ENCODE measurements around the gene TRPV2. TPM values are rescaled to one million over a fixed set of nuclear protein-coding genes. Genes with fewer than 3 reads are reported as not detected.
"Not testable (repeated sequence)": the region's sequence is repeated elsewhere in the genome, so short reads cannot be mapped to it uniquely, and the experiment has no call there.

The TRPV2 gene
- total RNA-seq, 1 experiment from 2014 or later, result 1.0 TPM

DNA sequence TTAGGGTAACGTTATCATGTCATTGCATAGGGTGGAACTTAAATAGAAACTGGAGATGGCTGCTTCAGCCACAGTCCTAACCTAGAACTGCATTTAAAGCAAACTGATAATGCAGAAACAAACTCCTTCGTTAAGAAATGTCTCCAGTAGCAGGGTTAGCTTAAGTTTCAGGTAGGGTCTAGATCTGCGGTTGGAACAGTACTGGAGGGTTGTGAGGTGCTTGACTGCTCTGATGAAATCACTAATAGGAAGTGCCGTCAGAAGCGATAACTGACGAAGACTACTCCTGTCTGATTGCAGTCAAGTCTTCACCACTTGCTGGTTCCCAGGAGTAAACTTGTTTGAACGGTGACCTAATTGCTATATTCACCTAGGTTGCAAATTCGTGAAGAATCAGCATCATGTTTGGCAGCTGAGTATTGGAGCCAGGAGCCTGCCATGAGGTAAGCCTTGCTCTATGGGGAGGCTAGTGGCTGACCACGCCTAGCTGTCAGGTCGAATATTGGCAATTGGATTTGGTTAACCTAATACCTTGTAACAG, 24.5 kb downstream of the TRPV2 start:
- H3K27ac ChIP-seq (ENCODE audit: insufficient read length, low read depth, low read length), result peak overlapping the region; percentile 74
- no peak overlapping the region for H2BK15ac ChIP-seq (ENCODE audit: low read depth, low read length)
- no peak overlapping the region for H2AFZ ChIP-seq (ENCODE audit: low read length)
- H2BK12ac ChIP-seq (ENCODE audit: insufficient read length, low read depth, low read length), result no peak overlapping the region
- no peak overlapping the region for H3K23ac ChIP-seq (ENCODE audit: insufficient read length, low read depth, low read length)
- no peak overlapping the region for H2BK5ac ChIP-seq (ENCODE audit: insufficient read length, low read length)
- peaks cover 9% of the 10 kb centered on the region for H3K79me1 ChIP-seq (ENCODE audit: insufficient read depth, low read depth, low read length, poor library complexity, severe bottlenecking)
- H3K23me2 ChIP-seq (ENCODE audit: insufficient read length, low read depth, low read length, poor library complexity, severe bottlenecking), result peaks cover 9% of the 10 kb centered on the region
- no peak overlapping the region for H4K91ac ChIP-seq (ENCODE audit: insufficient read length, low read depth, low read length)
- no CpG with 5 or more reads among the region's 10 CpGs for WGBS (ENCODE audit: extremely low coverage, insufficient read length, low lambda C conversion rate)
- Mint-ChIP-seq H3K9me3 (peaks cover 0 to 2% of the 10 kb centered on the region in 2 experiments; a peak in 1 of 5 replicates), H3K36me3 (ENCODE audit: insufficient read depth in 1 of 3, low read depth in 3 of 3) (peaks cover 42 to 59% (median 56%) of the 10 kb centered on the region in 3 experiments), H3K4me3 (peak overlapping the region; percentile 99), H3K27me3 (ENCODE audit: low read depth) (peaks cover 5% of the 10 kb centered on the region), H3K27ac (peak overlapping the region; percentile 92 to 99 (median 98)), H3K4me1 (peaks cover 49 to 57% of the 10 kb centered on the region in 2 experiments)
- peak overlapping the region; percentile 71; the same call in 1 of the 2 replicates for H3K14ac ChIP-seq (ENCODE audit: insufficient read depth, low read length)
- no peak overlapping the region for H3T11ph ChIP-seq (ENCODE audit: low read length)
- no peaks in the 10 kb centered on the region for H3K27me3 ChIP-seq (ENCODE audit: insufficient read depth, low read length)
- peak overlapping the region; percentile 97 for H3K4me2 ChIP-seq (ENCODE audit: insufficient read depth, insufficient read length, low read length)
- H2BK20ac ChIP-seq (ENCODE audit: low read depth, low read length, poor library complexity, severe bottlenecking), result no peak overlapping the region
- peaks cover 5% of the 10 kb centered on the region; the same call in 1 of the 2 replicates for H3K79me2 ChIP-seq (ENCODE audit: insufficient read depth, low read length)
- no peak overlapping the region for H2BK120ac ChIP-seq (ENCODE audit: low read depth, low read length, poor library complexity, severe bottlenecking)
- H4K5ac ChIP-seq (ENCODE audit: insufficient read length, low read depth, low read length), result no peak overlapping the region
- peak overlapping the region; percentile 28 for H3K56ac ChIP-seq (ENCODE audit: insufficient read length, low read depth, low read length)
- H3K9ac ChIP-seq (ENCODE audit: extremely low read depth, insufficient read length, low read length), result peak overlapping the region; percentile 99
- no peaks in the 10 kb centered on the region for H4K20me1 ChIP-seq (ENCODE audit: control insufficient read depth, insufficient read depth, insufficient read length)
- H3K9me3 ChIP-seq (ENCODE audit: control insufficient read depth, low read depth, low read length), result no peaks in the 10 kb centered on the region
- 0 out of 2 replicates have a peak, but pooled peaks cover 4% of the 10 kb centered on the region for H3K4me1 ChIP-seq (ENCODE audit: insufficient read depth, low read length)
- TF ChIP-seq, protein P1, sequence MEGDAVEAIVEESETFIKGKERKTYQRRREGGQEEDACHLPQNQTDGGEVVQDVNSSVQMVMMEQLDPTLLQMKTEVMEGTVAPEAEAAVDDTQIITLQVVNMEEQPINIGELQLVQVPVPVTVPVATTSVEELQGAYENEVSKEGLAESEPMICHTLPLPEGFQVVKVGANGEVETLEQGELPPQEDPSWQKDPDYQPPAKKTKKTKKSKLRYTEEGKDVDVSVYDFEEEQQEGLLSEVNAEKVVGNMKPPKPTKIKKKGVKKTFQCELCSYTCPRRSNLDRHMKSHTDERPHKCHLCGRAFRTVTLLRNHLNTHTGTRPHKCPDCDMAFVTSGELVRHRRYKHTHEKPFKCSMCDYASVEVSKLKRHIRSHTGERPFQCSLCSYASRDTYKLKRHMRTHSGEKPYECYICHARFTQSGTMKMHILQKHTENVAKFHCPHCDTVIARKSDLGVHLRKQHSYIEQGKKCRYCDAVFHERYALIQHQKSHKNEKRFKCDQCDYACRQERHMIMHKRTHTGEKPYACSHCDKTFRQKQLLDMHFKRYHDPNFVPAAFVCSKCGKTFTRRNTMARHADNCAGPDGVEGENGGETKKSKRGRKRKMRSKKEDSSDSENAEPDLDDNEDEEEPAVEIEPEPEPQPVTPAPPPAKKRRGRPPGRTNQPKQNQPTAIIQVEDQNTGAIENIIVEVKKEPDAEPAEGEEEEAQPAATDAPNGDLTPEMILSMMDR (conservative IDR thresholded peaks at IDR 0.05), result no peak
- no peak overlapping the region for H3K18ac ChIP-seq (ENCODE audit: insufficient read length, low read depth, low read length)
- no peak for DNase-seq
- no peak overlapping the region for H2AK5ac ChIP-seq (ENCODE audit: insufficient read length, low read length)
- H3K4ac ChIP-seq (ENCODE audit: low read depth, low read length), result no peak overlapping the region
- no peak overlapping the region for H4K8ac ChIP-seq (replicated peaks; ENCODE audit: insufficient read length, low read depth, low read length)

DNA sequence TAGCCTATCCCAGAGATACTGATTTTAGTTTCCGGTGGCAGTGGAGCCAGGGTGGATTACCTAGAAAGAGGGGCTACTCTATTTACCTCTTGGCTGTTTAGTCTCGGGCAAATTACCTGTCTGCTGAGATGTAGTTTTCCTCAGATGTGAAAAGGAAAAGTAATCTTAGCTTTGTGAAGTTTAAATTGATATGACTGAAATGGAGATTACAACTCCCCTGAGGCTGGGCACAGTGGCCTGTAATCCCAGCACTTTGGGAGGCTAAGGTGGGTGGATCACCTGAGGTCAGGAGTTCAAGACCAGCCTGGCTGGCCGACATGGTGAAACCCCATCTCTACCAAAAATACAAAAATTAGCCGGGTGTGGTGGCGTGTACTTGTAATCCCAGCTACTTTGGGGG, 25.0 kb downstream of the TRPV2 start:
- DNase-seq; H2BK12ac ChIP-seq (ENCODE audit: insufficient read length, low read depth, low read length); H3K9me3 Mint-ChIP-seq; H2AK5ac ChIP-seq (ENCODE audit: insufficient read length, low read length); H3K27me3 Mint-ChIP-seq (ENCODE audit: low read depth); H3K14ac ChIP-seq (ENCODE audit: insufficient read depth, low read length); H4K5ac ChIP-seq (ENCODE audit: insufficient read length, low read depth, low read length); H3K23me2 ChIP-seq (ENCODE audit: insufficient read length, low read depth, low read length, poor library complexity, severe bottlenecking); H3K27me3 ChIP-seq (ENCODE audit: insufficient read depth, low read length); H2BK5ac ChIP-seq (ENCODE audit: insufficient read length, low read length); H4K91ac ChIP-seq (ENCODE audit: insufficient read length, low read depth, low read length); H4K20me1 ChIP-seq (ENCODE audit: control insufficient read depth, insufficient read depth, insufficient read length); H3K56ac ChIP-seq (ENCODE audit: insufficient read length, low read depth, low read length); H2AFZ ChIP-seq (ENCODE audit: low read length); H3K79me1 ChIP-seq (ENCODE audit: insufficient read depth, low read depth, low read length, poor library complexity, severe bottlenecking); H3K9me3 ChIP-seq (ENCODE audit: control insufficient read depth, low read depth, low read length); H4K8ac ChIP-seq (replicated peaks; ENCODE audit: insufficient read length, low read depth, low read length); H3K4ac ChIP-seq (ENCODE audit: low read depth, low read length); H3K18ac ChIP-seq (ENCODE audit: insufficient read length, low read depth, low read length); H3K23ac ChIP-seq (ENCODE audit: insufficient read length, low read depth, low read length); H3K79me2 ChIP-seq (ENCODE audit: insufficient read depth, low read length); H3T11ph ChIP-seq (ENCODE audit: low read length); H3K4me1 ChIP-seq (ENCODE audit: insufficient read depth, low read length); H2BK15ac ChIP-seq (ENCODE audit: low read depth, low read length); H2BK120ac ChIP-seq (ENCODE audit: low read depth, low read length, poor library complexity, severe bottlenecking); H2BK20ac ChIP-seq (ENCODE audit: low read depth, low read length, poor library complexity, severe bottlenecking): not testable (repeated sequence)
- Histone ChIP-seq H3K27ac (ENCODE audit: insufficient read length, low read depth, low read length) (peak overlapping the region; percentile 74), H3K9ac (ENCODE audit: extremely low read depth, insufficient read length, low read length) (peak overlapping the region; percentile 99), H3K4me2 (ENCODE audit: insufficient read depth, insufficient read length, low read length) (peak overlapping the region; percentile 97)
- WGBS (ENCODE audit: extremely low coverage, insufficient read length, low lambda C conversion rate), result no CpG with 5 or more reads among the region's 5 CpGs
- H3K27ac Mint-ChIP-seq, result peak overlapping the region in 2 of 3 experiments; percentile 98 to 99; a peak in 5 of 7 replicates
- H3K4me1 Mint-ChIP-seq, result peaks cover 47 to 53% of the 10 kb centered on the region in 2 experiments
- peak overlapping the region; percentile 99 for H3K4me3 Mint-ChIP-seq
- peaks cover 42 to 62% (median 56%) of the 10 kb centered on the region in 3 experiments for H3K36me3 Mint-ChIP-seq (ENCODE audit: insufficient read depth in 1 of 3, low read depth in 3 of 3)
